CD4-positive, CD25-positive, alpha-beta regulatory T cell (primary cell): ENCODE results near the gene FAM174C. TPM values are rescaled to one million over a fixed set of nuclear protein-coding genes. Genes with fewer than 3 reads are reported as not detected.

Experiments used
- ATAC-seq, 2 donors: fragments of 150-1000 bp; cut with Tn5 transposase; one replicate each; pipeline ENCODE4 v1.10.0; 2021; ENCODE audit warnings: low read depth in 2 of 2, moderate number of reproducible peaks in 2 of 2, moderate library complexity in 1 of 2
- DNase-seq, 3 donors: peaks; one replicate each; pipeline versions ENCODE4 v3.0.0 to v3.0.0-alpha.2; 2012 to 2022; ENCODE audit warnings: mixed read lengths in 1 of 3
- H3K27ac ChIP-seq: one replicate; pipeline ENCODE4 v1.7.0; 2013; ENCODE audit warnings: mild to moderate bottlenecking, low read length; ENCODE audit not compliant: insufficient read depth, poor library complexity, severe bottlenecking
- H3K27me3 ChIP-seq: one replicate; pipeline ENCODE4 v1.7.0; 2013; ENCODE audit warnings: low read length; ENCODE audit not compliant: control insufficient read depth, insufficient read depth
- H3K36me3 ChIP-seq: one replicate; pipeline ENCODE4 v1.7.0; 2013; ENCODE audit warnings: mild to moderate bottlenecking, low read length, moderate library complexity; ENCODE audit not compliant: control insufficient read depth, insufficient read depth
- H3K4me1 ChIP-seq: 2 replicates; pipeline ENCODE4 v1.7.0; 2013; ENCODE audit warnings: mild to moderate bottlenecking, low read length; ENCODE audit not compliant: insufficient read depth, control insufficient read depth, poor library complexity, severe bottlenecking
- H3K4me3 ChIP-seq: one replicate; pipeline ENCODE4 v1.7.0; 2013; ENCODE audit warnings: low read depth, mild to moderate bottlenecking, low read length, moderate library complexity
- H3K9me3 ChIP-seq, 2 experiments: 1 replicate in 1 of 2; 2 replicates in 1 of 2; pipeline ENCODE4 v1.7.0; 2013; ENCODE audit warnings: low read length in 2 of 2, mild to moderate bottlenecking in 1 of 2, moderate library complexity in 1 of 2; ENCODE audit not compliant: control insufficient read depth in 2 of 2
- H3K27ac Mint-ChIP-seq, 3 donors: one replicate each; pipeline ENCODE4 v1.8.0; 2020 to 2022; ENCODE audit warnings: mild to moderate bottlenecking in 3 of 3, mixed read lengths in 3 of 3, moderate library complexity in 2 of 3
- H3K27me3 Mint-ChIP-seq: one replicate; pipeline ENCODE4 v1.8.0; 2022; ENCODE audit warnings: mild to moderate bottlenecking, mixed read lengths
- H3K36me3 Mint-ChIP-seq: one replicate; pipeline ENCODE4 v1.8.0; 2020; ENCODE audit warnings: mixed read lengths
- H3K4me1 Mint-ChIP-seq, 4 donors: one replicate each; pipeline ENCODE4 v1.8.0; 2020 to 2022; ENCODE audit warnings: mixed read lengths in 4 of 4, mild to moderate bottlenecking in 1 of 4
- H3K4me3 Mint-ChIP-seq, 4 donors: one replicate each; pipeline ENCODE4 v1.8.0; 2020 to 2022; ENCODE audit warnings: mild to moderate bottlenecking in 4 of 4, mixed read lengths in 4 of 4, moderate library complexity in 3 of 4
- H3K9me3 Mint-ChIP-seq, 7 donors: one replicate each; pipeline ENCODE4 v1.8.0; 2020 to 2022; ENCODE audit warnings: mixed read lengths in 7 of 7, mild to moderate bottlenecking in 3 of 7, moderate library complexity in 2 of 7
- polyA plus RNA-seq, 4 donors: library from polyadenylated mRNA; unstranded; fragments of 300-500 nt; fragmentation: Illumina TruSeq; gene quantifications; one replicate each; pipeline ENCODE4 v1.2.3, GENCODE V29; 2021
- total RNA-seq: library from RNA; stranded (reverse); gene quantifications from one replicate; pipeline ENCODE4 v1.2.3, GENCODE V29; 2022

Gene FAM174C
- total and polyA plus RNA-seq, 5 donors from 2014 or later = 44.2 to 91.3 (median 87.4) TPM

DNA sequence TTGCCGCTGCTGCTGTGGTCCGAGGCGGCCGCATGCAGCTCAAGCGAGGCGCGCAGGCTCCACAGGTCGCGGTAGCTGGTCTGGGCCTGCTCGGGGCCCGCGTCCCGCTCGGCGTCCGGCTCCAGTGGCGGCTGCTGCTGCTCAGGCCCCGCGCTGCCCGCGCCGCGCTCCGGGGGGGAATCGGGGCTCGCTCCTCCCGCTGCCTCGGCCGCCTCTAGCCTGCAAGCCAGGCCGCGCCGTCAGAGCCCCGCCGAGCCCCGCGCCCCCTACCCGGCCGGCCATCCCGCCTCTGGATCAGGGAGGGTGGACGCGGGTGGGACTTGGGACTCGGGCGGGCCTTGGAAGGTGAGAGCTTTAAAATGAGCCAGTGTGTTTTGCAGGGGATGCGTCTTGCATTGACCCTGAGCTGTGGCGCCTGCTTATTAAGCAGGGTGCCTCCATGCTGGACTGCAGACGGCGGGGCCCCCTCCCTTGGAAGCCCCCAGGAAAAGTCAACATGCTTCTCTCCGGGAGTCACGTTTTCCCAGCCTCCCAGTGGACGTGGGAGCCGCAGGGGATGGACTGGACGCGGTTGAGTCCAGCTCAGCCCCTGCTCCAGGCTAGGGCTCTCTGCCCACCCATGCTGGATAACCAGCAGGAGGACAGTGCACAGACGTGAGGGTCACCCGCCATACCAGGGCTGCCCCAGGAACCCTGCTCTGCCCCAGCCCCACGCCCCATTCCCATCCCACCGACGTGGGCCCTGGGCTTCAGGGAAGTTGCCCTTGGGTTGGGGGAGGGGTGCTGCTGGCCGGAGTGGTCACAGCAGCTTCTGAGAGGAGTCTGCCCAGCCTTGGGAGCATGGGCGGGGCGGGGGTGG, 45.2 kb upstream of the FAM174C start:
- Mint-ChIP-seq H3K27me3 (no peaks in the 10 kb centered on the region), H3K4me1 (peaks cover 0 to 2% (median 0%) of the 10 kb centered on the region in 4 donors), H3K36me3 (no peaks in the 10 kb centered on the region), H3K4me3 (no peak overlapping the region), H3K27ac (no peak overlapping the region), H3K9me3 (no peaks in the 10 kb centered on the region)
- no peak for ATAC-seq
- Histone ChIP-seq H3K27me3 (no peaks in the 10 kb centered on the region), H3K9me3 (no peaks in the 10 kb centered on the region), H3K4me3 (no peak overlapping the region), H3K36me3 (no peaks in the 10 kb centered on the region), H3K4me1 (no peaks in the 10 kb centered on the region), H3K27ac (no peak overlapping the region)
- DNase-seq = no peak

DNA sequence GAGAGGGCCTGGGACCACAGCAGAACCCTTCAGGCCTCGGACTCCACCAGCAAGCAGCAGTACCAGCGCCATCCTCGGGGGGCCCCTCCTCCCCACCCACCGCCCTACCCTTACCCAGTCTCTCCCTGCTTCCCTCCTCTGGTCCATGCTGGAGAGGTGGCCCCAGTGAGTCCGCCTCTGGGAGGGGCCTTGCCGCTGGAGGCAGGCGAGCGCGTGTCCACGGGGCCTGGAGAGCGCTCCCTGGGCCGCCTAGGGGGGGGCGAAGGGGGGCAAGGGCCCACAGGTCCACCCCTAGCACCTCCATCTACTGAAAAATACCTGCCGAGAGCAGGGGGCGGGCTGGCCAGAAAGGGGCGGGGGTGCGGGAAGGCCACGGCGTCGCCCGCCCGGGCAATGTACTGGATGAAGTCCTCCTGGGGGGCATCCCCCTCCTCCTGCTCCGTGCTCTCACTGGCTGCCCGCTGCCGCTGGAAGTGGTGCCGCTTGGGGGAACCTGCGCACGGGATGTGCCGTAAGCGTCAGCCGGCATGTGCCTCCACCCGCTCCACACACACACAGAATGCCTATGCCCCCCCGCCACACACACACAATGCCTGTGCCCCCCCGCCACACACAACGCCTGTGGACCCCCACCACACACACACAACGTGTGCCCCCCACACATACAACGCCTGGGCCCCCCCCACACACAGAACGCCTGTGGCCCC, 44.4 kb upstream of the FAM174C start:
- no peak overlapping the region for H3K4me3 ChIP-seq
- Mint-ChIP-seq H3K36me3 (no peaks in the 10 kb centered on the region), H3K27ac (no peak overlapping the region), H3K4me1 (peaks cover 0 to 2% (median 0%) of the 10 kb centered on the region in 4 donors), H3K27me3 (no peaks in the 10 kb centered on the region), H3K4me3 (no peak overlapping the region), H3K9me3 (no peaks in the 10 kb centered on the region)
- H3K36me3 ChIP-seq = no peaks in the 10 kb centered on the region
- H3K27ac ChIP-seq = no peak overlapping the region
- DNase-seq (no peak), ATAC-seq (no peak)
- no peaks in the 10 kb centered on the region for H3K4me1 ChIP-seq
- H3K27me3 ChIP-seq = no peaks in the 10 kb centered on the region
- H3K9me3 ChIP-seq = no peaks in the 10 kb centered on the region

- ATAC-seq (no peak), DNase-seq (no peak)
- Histone ChIP-seq H3K4me3 (no peak overlapping the region), H3K36me3 (no peaks in the 10 kb centered on the region), H3K4me1 (peaks cover 2% of the 10 kb centered on the region), H3K27me3 (no peaks in the 10 kb centered on the region), H3K27ac (no peak overlapping the region), H3K9me3 (no peaks in the 10 kb centered on the region)
- H3K27ac Mint-ChIP-seq = peak overlapping the region in 1 of 3 donors; percentile 86
- H3K36me3 Mint-ChIP-seq = no peaks in the 10 kb centered on the region
- H3K4me3 Mint-ChIP-seq = peak overlapping the region in 1 of 4 donors; percentile 62
- no peaks in the 10 kb centered on the region for H3K27me3 Mint-ChIP-seq
- no peaks in the 10 kb centered on the region for H3K9me3 Mint-ChIP-seq
- H3K4me1 Mint-ChIP-seq = peaks cover 0 to 2% (median 0%) of the 10 kb centered on the region in 4 donors
Measured at GRCh38 chr19:1231729-1232637, 43.3 kb upstream of the FAM174C start.

- H3K4me1 Mint-ChIP-seq = peaks cover 0 to 2% (median 0%) of the 10 kb centered on the region in 4 donors
- Histone ChIP-seq H3K9me3 (no peaks in the 10 kb centered on the region), H3K4me3 (no peak overlapping the region), H3K36me3 (no peaks in the 10 kb centered on the region), H3K27ac (no peak overlapping the region), H3K4me1 (peaks cover 7% of the 10 kb centered on the region), H3K27me3 (no peaks in the 10 kb centered on the region)
- ATAC-seq (no peak), DNase-seq (no peak)
- peak overlapping the region in 1 of 4 donors; percentile 62 for H3K4me3 Mint-ChIP-seq
- no peaks in the 10 kb centered on the region for H3K36me3 Mint-ChIP-seq
- H3K27me3 Mint-ChIP-seq = no peaks in the 10 kb centered on the region
- H3K9me3 Mint-ChIP-seq = no peaks in the 10 kb centered on the region
- H3K27ac Mint-ChIP-seq = no peak overlapping the region
Measured at GRCh38 chr19:1232652-1233072, 42.7 kb upstream of the FAM174C start.

DNA sequence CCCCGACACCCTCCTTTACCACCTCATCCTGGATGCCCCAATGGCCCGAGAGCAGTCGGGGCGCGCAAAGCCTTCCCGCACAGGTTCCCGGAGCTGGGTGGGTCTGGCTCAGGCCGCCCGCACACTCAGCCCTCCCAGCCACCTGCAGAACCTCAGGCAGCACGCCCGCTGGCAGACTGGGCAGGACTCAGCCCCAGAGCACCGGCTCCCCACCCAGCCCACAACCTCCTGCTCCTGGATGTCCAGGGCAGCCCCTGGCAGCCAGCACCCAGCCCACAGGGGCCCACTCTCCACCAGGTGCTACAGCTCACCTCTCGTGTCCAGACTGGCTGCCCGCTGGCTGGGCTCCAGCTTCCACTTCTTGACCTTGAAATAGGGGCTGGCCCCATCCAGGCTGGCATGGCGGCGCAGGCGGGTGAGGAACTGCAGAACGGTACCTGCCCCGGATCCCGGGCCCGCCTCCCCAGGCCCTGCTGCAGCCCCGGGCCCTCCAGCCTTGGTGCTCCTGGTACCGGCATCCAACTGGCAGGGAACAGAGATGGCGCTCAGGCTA, 42.1 kb upstream of the FAM174C start:
- peaks cover 10% of the 10 kb centered on the region for H3K4me1 ChIP-seq
- H3K4me3 Mint-ChIP-seq = no peak overlapping the region
- peaks cover 1% of the 10 kb centered on the region for H3K27me3 Mint-ChIP-seq
- H3K4me3 ChIP-seq = no peak overlapping the region
- no peaks in the 10 kb centered on the region for H3K9me3 Mint-ChIP-seq
- peaks cover 0 to 3% (median 0%) of the 10 kb centered on the region in 4 donors for H3K4me1 Mint-ChIP-seq
- no peak for ATAC-seq
- DNase-seq = no peak
- H3K36me3 Mint-ChIP-seq = no peaks in the 10 kb centered on the region
- H3K27ac Mint-ChIP-seq = no peak overlapping the region
- no peaks in the 10 kb centered on the region for H3K9me3 ChIP-seq
- H3K27ac ChIP-seq = no peak overlapping the region
- H3K27me3 ChIP-seq = no peaks in the 10 kb centered on the region
- H3K36me3 ChIP-seq = no peaks in the 10 kb centered on the region

DNA sequence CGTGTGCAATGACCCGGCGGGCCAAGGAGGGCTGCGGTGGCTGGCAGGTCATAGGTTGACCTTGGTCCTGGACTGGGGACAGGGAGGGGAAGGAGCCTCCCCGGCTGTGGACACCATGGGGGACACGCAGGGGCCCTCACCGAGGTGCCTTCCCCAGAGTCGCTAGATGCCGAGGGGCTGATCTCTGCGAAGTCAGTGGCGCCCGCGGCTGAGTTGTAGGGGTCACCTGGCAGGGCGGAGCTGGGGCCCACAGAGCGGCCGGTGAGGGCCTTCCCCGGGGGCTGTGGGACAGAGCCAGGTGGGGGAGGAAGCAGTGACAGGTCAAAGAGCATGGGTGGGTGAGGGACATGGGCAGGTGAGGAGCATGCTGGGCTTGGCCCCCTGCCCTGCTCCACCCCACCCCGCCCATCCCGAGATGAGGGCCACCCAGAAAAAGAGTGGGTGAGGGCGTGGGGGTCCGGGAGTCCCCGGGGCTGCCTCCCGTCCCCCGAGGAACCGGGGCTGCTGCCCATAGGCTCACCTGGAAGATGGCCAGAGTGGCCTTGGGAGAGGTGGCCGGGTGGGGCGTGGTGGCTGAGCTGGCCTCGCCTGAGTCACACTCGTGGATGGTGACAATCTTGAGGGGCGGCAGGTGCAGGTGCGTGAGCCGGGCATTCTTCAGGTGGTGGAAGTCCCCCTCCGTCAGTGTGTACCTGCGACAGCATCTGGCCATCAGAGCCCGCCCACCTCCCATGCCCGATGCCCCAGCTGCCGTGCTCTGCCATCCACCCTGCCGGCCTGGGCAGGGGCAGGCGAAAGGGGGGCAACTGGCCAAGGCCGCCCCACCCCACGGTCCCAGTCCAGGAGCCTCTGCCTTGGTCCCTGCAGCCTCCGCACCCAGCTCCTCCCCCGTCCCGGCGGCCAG, 41.0 kb upstream of the FAM174C start:
- Histone ChIP-seq H3K9me3 (no peaks in the 10 kb centered on the region), H3K27me3 (no peaks in the 10 kb centered on the region), H3K4me1 (peaks cover 14% of the 10 kb centered on the region), H3K27ac (no peak overlapping the region), H3K4me3 (no peak overlapping the region), H3K36me3 (no peaks in the 10 kb centered on the region)
- Mint-ChIP-seq H3K27ac (no peak overlapping the region), H3K36me3 (no peaks in the 10 kb centered on the region), H3K4me1 (peaks cover 0 to 14% (median 7%) of the 10 kb centered on the region in 4 donors), H3K27me3 (peaks cover 12% of the 10 kb centered on the region), H3K9me3 (peaks cover 0 to under 1% (median 0%) of the 10 kb centered on the region in 7 donors), H3K4me3 (peak overlapping the region in 1 of 4 donors; percentile 77)
- DNase-seq (no peak), ATAC-seq (no peak)
